GM06990 (cell line): ENCODE measurements around the gene PDE1A.

Experiments used
- DNase-seq: peaks from one replicate; pipeline ENCODE4 v3.0.0-alpha.2; 2011; ENCODE audit not compliant: insufficient read length; ENCODE audit errors: extremely low read depth
- H3K27me3 ChIP-seq: replicated peaks from 2 replicates; pipeline ENCODE4 v1.6.0; 2011; ENCODE audit warnings: low read length; ENCODE audit not compliant: control insufficient read depth, insufficient read depth
- H3K36me3 ChIP-seq: 2 replicates; pipeline ENCODE4 v1.5.1; 2011; ENCODE audit warnings: low read length; ENCODE audit not compliant: control insufficient read depth, insufficient read depth
- H3K4me3 ChIP-seq: replicated peaks from 2 replicates; pipeline ENCODE4 v1.5.1; 2011; ENCODE audit warnings: low read depth, mild to moderate bottlenecking, control low read depth, low read length
- TF ChIP-seq, protein P1 (sequence below): IDR thresholded peaks from 2 replicates; pipeline ENCODE4 v1.5.1; 2011; ENCODE audit warnings: low read length, control low read depth, mild to moderate bottlenecking, inconsistent platforms; ENCODE audit not compliant: insufficient read depth, poor library complexity, severe bottlenecking

Gene PDE1A

DNA sequence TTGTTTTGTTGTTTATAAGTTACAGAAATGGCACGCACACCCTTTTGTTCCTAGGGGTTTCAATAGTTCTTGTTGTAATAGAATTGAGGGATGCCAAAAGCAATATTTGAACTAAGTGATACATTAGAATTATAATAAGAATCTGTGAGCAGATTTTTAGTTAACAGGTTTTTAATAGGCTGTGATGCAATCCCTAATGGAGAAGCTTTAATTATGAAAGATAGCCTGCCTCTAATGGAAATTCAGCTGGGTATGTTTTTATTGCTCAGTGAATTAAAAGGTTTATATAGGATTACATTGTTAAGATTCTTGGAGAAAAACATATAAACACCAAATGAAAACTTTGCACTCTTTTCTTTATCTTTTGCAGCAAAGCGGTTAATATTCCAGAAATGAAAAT lies 310.1 kb downstream of the PDE1A start:
- TF ChIP-seq, protein P1, sequence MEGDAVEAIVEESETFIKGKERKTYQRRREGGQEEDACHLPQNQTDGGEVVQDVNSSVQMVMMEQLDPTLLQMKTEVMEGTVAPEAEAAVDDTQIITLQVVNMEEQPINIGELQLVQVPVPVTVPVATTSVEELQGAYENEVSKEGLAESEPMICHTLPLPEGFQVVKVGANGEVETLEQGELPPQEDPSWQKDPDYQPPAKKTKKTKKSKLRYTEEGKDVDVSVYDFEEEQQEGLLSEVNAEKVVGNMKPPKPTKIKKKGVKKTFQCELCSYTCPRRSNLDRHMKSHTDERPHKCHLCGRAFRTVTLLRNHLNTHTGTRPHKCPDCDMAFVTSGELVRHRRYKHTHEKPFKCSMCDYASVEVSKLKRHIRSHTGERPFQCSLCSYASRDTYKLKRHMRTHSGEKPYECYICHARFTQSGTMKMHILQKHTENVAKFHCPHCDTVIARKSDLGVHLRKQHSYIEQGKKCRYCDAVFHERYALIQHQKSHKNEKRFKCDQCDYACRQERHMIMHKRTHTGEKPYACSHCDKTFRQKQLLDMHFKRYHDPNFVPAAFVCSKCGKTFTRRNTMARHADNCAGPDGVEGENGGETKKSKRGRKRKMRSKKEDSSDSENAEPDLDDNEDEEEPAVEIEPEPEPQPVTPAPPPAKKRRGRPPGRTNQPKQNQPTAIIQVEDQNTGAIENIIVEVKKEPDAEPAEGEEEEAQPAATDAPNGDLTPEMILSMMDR = no peak
- Histone ChIP-seq H3K4me3 (no peak overlapping the region), H3K36me3 (no peaks in the 10 kb centered on the region), H3K27me3 (no peaks in the 10 kb centered on the region)
- DNase-seq = no peak

DNA sequence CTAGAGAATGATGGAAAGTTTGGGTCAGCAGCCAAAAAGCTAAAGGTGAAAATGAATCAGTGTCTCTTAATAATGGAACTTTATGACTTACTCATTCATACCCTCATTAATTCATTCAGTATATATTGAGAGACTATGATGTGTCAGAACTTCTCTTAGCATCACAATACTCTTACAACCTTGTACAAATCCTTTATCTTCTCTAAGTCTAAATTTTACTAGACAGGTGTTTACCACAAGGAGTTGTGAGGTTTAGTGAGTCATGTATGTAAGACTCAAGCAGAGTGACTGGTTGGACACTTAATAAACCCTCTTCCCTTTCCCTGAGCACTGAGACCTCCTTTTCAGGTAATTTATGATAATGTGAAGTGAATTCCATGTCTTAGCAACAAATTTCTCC lies 311.6 kb downstream of the PDE1A start:
- no peaks in the 10 kb centered on the region for H3K27me3 ChIP-seq
- DNase-seq = no peak
- no peaks in the 10 kb centered on the region for H3K36me3 ChIP-seq
- TF ChIP-seq, protein P1 = no peak
- no peak overlapping the region for H3K4me3 ChIP-seq

DNA sequence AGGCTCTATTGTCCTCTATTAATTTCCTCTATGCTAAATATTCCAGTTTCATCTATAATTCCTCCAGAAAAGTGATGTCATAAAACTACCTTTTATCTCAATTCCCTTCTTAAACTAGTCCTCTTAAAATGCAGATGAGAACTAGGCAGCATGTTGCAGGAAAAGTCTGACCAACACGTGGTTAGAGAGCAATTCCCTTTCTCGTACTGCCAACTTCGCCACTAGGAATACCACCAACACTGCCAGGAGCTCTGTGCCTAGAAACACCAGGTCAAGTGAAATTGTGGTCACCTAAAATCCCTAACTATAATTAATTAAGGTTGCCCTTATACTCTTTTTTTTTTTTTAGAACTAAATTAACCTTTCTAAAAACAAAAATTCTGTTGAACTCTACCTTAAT lies 313.5 kb downstream of the PDE1A start:
- TF ChIP-seq, protein P1 = no peak
- no peaks in the 10 kb centered on the region for H3K27me3 ChIP-seq
- H3K36me3 ChIP-seq = no peaks in the 10 kb centered on the region
- no peak for DNase-seq
- no peak overlapping the region for H3K4me3 ChIP-seq

DNA sequence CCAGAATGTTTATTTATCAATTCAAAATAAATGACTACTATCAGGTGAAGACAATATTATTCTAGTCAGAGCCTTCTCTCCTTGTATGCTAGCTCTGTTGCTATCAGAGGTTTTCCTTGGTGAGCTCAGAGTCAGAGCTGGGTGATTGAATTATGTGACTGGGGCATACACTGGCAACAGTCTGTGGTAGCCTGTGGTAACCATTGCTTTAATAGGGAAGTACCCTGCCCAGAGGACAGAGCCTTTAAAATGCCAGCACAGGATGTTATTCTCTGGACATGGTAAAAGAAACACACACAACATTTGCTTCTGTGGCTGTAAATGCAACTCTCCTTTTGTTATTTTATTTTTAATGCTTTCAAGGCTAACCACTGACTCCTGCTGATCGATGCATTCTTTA lies 316.5 kb downstream of the PDE1A start:
- DNase-seq = no peak
- TF ChIP-seq, protein P1 = no peak
- no peaks in the 10 kb centered on the region for H3K27me3 ChIP-seq
- H3K4me3 ChIP-seq = no peak overlapping the region
- no peaks in the 10 kb centered on the region for H3K36me3 ChIP-seq

DNA sequence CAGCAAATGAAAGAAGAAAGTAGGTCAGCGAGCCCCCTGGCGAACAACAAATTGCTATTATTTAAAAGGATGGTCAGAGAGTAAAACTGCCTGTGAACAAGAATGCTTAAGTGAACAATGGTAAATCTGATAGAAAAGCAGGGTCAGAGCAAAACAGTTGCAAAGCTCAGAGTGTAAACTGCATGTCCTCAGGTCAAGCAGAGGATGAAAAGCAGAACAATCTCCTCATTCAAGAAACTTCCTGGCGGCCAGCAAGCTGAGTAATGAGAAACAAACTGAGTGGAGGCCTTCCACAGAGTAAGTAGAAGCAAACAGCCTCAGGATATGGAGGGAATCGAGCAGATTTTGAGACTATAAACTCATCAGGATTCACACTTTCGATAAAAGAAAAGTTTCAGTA lies 323.3 kb downstream of the PDE1A start:
- TF ChIP-seq, protein P1 = no peak
- Histone ChIP-seq H3K27me3 (no peaks in the 10 kb centered on the region), H3K4me3 (no peak overlapping the region), H3K36me3 (no peaks in the 10 kb centered on the region)
- DNase-seq = no peak

DNA sequence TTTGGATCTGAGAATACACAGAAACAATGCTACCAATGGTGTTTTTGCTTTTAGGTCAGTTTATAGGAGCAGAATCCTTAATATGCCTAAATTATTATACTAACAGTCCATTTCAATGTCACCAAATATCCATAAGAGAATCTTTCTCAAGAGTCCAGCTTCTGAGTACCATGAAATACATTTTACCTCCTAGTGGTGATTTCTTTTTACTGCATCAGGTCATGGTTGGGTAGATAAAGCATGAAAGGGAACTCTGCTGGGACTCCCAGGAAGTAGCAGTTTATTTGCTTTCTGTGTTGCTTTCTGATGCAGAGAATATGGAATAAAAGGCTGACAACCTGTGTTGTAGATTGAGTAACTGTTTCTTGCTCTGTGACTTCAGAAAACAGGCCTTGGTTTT lies 325.6 kb downstream of the PDE1A start:
- Histone ChIP-seq H3K36me3 (no peaks in the 10 kb centered on the region), H3K27me3 (no peaks in the 10 kb centered on the region), H3K4me3 (no peak overlapping the region)
- DNase-seq = no peak
- TF ChIP-seq, protein P1 = peak; percentile 16
